ENCODE results near the gene ZNF423.

DNA sequence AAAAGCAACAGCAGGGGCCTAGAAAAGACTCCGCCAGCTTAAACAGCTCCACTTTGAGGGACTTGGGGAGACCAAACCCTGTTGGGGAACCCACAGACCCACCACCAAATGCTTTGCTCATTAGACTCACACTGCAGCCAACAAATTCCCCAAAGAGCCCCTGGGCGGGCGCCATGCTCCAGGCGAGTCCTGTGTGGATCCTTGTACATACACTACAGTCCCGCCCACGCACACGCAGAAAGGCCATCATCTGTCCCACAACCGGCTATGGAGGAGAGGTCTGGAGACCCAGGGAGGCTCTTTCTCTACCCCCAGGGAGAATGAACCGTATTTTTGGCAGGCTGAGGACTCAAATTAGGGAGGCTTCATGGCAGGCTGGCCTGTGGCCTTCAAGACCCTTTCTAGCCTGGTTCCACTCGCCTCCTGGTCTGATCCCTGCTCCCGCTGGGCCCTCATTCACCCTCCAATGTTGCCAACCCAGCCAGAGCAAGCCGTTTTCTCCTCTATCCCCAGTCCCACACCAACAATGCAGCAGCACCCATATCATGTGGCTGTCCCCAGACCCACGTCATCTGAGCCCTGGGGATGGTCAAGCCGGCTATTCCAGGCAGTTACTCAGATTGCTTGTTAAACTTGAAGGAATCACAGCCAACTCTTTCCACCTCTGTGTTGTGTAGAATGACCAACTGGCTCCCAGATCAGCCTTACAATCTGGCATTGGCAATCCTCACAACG, 27.2 kb downstream of the ZNF423 start:
- TF ChIP-seq, protein P1, sequence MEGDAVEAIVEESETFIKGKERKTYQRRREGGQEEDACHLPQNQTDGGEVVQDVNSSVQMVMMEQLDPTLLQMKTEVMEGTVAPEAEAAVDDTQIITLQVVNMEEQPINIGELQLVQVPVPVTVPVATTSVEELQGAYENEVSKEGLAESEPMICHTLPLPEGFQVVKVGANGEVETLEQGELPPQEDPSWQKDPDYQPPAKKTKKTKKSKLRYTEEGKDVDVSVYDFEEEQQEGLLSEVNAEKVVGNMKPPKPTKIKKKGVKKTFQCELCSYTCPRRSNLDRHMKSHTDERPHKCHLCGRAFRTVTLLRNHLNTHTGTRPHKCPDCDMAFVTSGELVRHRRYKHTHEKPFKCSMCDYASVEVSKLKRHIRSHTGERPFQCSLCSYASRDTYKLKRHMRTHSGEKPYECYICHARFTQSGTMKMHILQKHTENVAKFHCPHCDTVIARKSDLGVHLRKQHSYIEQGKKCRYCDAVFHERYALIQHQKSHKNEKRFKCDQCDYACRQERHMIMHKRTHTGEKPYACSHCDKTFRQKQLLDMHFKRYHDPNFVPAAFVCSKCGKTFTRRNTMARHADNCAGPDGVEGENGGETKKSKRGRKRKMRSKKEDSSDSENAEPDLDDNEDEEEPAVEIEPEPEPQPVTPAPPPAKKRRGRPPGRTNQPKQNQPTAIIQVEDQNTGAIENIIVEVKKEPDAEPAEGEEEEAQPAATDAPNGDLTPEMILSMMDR (IDR thresholded peaks at IDR 0.05; ENCODE audit: low read depth, low read length, poor library complexity, severe bottlenecking) = no peak
- no peak for TF ChIP-seq EZH2phosphoT487 (IDR thresholded peaks at IDR 0.05; ENCODE audit: borderline replicate concordance, low read length)

Measured in DOHH2 (cell line).